KBM-7 (cell line): Measurements from ENCODE around the gene CNIH3.
A peak's percentile ranks its signal among the peaks of the same experiment; 100 is the strongest.

Experiments used
- DNase-seq: peaks from one replicate; pipeline ENCODE4 v3.0.0-alpha.2; 2015
- in situ Hi-C: fragments of 300-500 bp; cut with MboI; formaldehyde crosslinking; loops from 2 replicates; pipeline ENCODE4 v1.14.3; 2020; ENCODE audit warnings: low sequenced_read_pairs, low pct_unique_long_range_greater_than_20kb, mixed read lengths

Gene CNIH3

GRCh38 chr1:224637515-224637914, 21.4 kb downstream of the CNIH3 start:
- in situ Hi-C loops, result no loop called here
- no peak for DNase-seq

GRCh38 chr1:224637936-224638335, 21.8 kb downstream of the CNIH3 start:
- DNase-seq, result no peak
- in situ Hi-C loops, result no loop called here

- in situ Hi-C loops, result no loop called here
- no peak for DNase-seq
Observed at GRCh38 chr1:224639426-224639975, 23.4 kb downstream of the CNIH3 start.

- no peak for DNase-seq
- in situ Hi-C loops, result no loop called here
Observed at GRCh38 chr1:224640018-224640417, 23.9 kb downstream of the CNIH3 start.

- in situ Hi-C loops, result no loop called here
- no peak for DNase-seq
Observed at GRCh38 chr1:224640587-224640986, 24.5 kb downstream of the CNIH3 start.

GRCh38 chr1:224641030-224641429, 24.9 kb downstream of the CNIH3 start:
- DNase-seq, result no peak
- in situ Hi-C loops, result no loop called here

GRCh38 chr1:224643653-224644052, 27.5 kb downstream of the CNIH3 start:
- no peak for DNase-seq
- in situ Hi-C loops, result no loop called here

GRCh38 chr1:224644553-224645154, 28.5 kb downstream of the CNIH3 start:
- in situ Hi-C loops, result no loop called here
- peak; percentile 52 for DNase-seq

- DNase-seq, result no peak
- in situ Hi-C loops, result no loop called here
Observed at GRCh38 chr1:224647449-224647848, 31.3 kb downstream of the CNIH3 start.

GRCh38 chr1:224650290-224650689, 34.2 kb downstream of the CNIH3 start:
- no peak for DNase-seq
- in situ Hi-C loops, result no loop called here

GRCh38 chr1:224651188-224651587, 35.1 kb downstream of the CNIH3 start:
- in situ Hi-C loops, result no loop called here
- DNase-seq, result no peak

GRCh38 chr1:224656392-224656791, 40.3 kb downstream of the CNIH3 start:
- in situ Hi-C loops, result no loop called here
- no peak for DNase-seq

GRCh38 chr1:224660074-224660473, 44.0 kb downstream of the CNIH3 start:
- DNase-seq, result no peak
- in situ Hi-C loops, result no loop called here

GRCh38 chr1:224662870-224663269, 46.8 kb downstream of the CNIH3 start:
- in situ Hi-C loops, result no loop called here
- no peak for DNase-seq

- in situ Hi-C loops, result no loop called here
- DNase-seq, result no peak
Observed at GRCh38 chr1:224665016-224665415, 48.9 kb downstream of the CNIH3 start.

GRCh38 chr1:224666078-224666477, 50.0 kb downstream of the CNIH3 start:
- no peak for DNase-seq
- in situ Hi-C loops, result no loop called here

- in situ Hi-C loops, result no loop called here
- DNase-seq, result no peak
Observed at GRCh38 chr1:224666913-224667312, 50.8 kb downstream of the CNIH3 start.

- DNase-seq, result no peak
- in situ Hi-C loops, result no loop called here
Observed at GRCh38 chr1:224668984-224669383, 52.9 kb downstream of the CNIH3 start.

GRCh38 chr1:224669403-224669802, 53.3 kb downstream of the CNIH3 start:
- in situ Hi-C loops, result no loop called here
- DNase-seq, result no peak

GRCh38 chr1:224670506-224670905, 54.4 kb downstream of the CNIH3 start:
- in situ Hi-C loops, result no loop called here
- no peak for DNase-seq

GRCh38 chr1:224671076-224671475, 55.0 kb downstream of the CNIH3 start:
- in situ Hi-C loops, result no loop called here
- no peak for DNase-seq
